SK-N-SH treated with all-trans-retinoic acid at 6 μM for 48 hours (cell line): ENCODE data around the gene ATXN10.

Experiments used
- ARNTL ChIP-seq: fragments of 450-650 bp; formaldehyde crosslinking; IDR thresholded peaks from 2 replicates; pipeline ENCODE4 v1.5.0; 2020; ENCODE audit warnings: low read depth, mild to moderate bottlenecking, moderate library complexity, borderline replicate concordance
- BACH2 ChIP-seq: fragments of 250-450 bp; sonication (Bioruptor Pico); IDR thresholded peaks from 2 replicates; pipeline ENCODE4 v1.9.0; 2021; ENCODE audit warnings: mild to moderate bottlenecking, borderline replicate concordance
- ESRRG ChIP-seq: fragments of 250-450 bp; sonication (Bioruptor Pico); IDR thresholded peaks from 2 replicates; pipeline ENCODE4 v1.6.1; 2021; ENCODE audit warnings: mild to moderate bottlenecking
- GLIS3 ChIP-seq: fragments of 250-450 bp; sonication (Bioruptor Pico); IDR thresholded peaks from 2 replicates; pipeline ENCODE4 v1.5.0; 2020; ENCODE audit warnings: mild to moderate bottlenecking, moderate library complexity
- PATZ1 ChIP-seq: fragments of 250-450 bp; sonication (Bioruptor Pico); IDR thresholded peaks from 2 replicates; pipeline ENCODE4 v1.8.0; 2020; ENCODE audit warnings: mild to moderate bottlenecking, moderate library complexity, borderline replicate concordance
- RARB ChIP-seq: fragments of 250-450 bp; sonication (Bioruptor Pico); IDR thresholded peaks from 2 replicates; pipeline ENCODE4 v1.8.0; 2021; ENCODE audit warnings: mild to moderate bottlenecking, moderate library complexity
- SNAI2 ChIP-seq: fragments of 250-450 bp; sonication (Bioruptor Pico); IDR thresholded peaks from 2 replicates; pipeline ENCODE4 v1.5.0; 2020; ENCODE audit warnings: mild to moderate bottlenecking, moderate library complexity
- TSHZ2 ChIP-seq: fragments of 250-450 bp; sonication (Bioruptor Pico); IDR thresholded peaks from 2 replicates; pipeline ENCODE4 v1.5.0; 2020; ENCODE audit warnings: mild to moderate bottlenecking, moderate library complexity
- ZFP3 ChIP-seq: fragments of 250-450 bp; sonication (Bioruptor Pico); IDR thresholded peaks from 2 replicates; pipeline ENCODE4 v1.5.0; 2020; ENCODE audit warnings: mild to moderate bottlenecking, moderate library complexity
- ZFP30 ChIP-seq: fragments of 450-650 bp; formaldehyde crosslinking; IDR thresholded peaks from 2 replicates; pipeline ENCODE4 v1.5.0; 2022; ENCODE audit warnings: mild to moderate bottlenecking, moderate library complexity
- ZNF565 ChIP-seq: fragments of 450-650 bp; formaldehyde crosslinking; conservative IDR thresholded peaks from 2 replicates; pipeline ENCODE4 v1.5.0; 2020; ENCODE audit warnings: low read depth, mild to moderate bottlenecking, moderate library complexity
- ZNF8 ChIP-seq: fragments of 450-650 bp; formaldehyde crosslinking; IDR thresholded peaks from 2 replicates; pipeline ENCODE4 v1.5.0; 2020; ENCODE audit warnings: mild to moderate bottlenecking, moderate library complexity
- TF ChIP-seq, protein P1 (sequence below): fragments of 250-450 bp; sonication (Bioruptor Pico); IDR thresholded peaks from 2 replicates; pipeline ENCODE4 v1.8.0; 2021; ENCODE audit warnings: low read depth, mild to moderate bottlenecking, moderate library complexity, borderline replicate concordance

DNA sequence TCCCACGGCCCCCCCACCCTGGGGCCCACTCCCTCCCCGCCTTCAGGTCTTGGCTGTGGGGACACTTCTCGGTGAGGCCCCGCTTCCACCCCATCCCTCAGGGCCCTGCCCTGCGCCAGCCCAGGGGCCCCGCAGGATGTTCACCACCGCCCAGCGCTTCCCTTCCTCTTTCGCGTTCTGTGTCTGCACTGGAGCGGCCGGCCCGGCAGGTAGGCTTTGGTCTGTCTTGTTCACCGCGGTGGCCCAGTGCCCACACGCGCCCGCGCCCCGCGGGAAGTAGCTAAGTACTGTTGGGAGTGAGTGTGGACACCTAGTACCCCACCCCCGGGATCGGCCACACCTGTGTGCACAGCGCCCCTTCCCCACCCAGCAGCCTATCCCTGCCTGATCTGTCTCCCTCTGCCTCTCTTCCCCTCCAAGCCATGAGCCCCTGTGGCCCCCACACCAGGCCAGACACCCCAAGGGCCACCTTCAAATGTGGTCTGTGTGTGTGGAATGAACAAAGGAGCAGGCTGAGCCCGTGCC is 219.9 kb downstream of the ATXN10 start:
- TF ChIP-seq, protein P1, sequence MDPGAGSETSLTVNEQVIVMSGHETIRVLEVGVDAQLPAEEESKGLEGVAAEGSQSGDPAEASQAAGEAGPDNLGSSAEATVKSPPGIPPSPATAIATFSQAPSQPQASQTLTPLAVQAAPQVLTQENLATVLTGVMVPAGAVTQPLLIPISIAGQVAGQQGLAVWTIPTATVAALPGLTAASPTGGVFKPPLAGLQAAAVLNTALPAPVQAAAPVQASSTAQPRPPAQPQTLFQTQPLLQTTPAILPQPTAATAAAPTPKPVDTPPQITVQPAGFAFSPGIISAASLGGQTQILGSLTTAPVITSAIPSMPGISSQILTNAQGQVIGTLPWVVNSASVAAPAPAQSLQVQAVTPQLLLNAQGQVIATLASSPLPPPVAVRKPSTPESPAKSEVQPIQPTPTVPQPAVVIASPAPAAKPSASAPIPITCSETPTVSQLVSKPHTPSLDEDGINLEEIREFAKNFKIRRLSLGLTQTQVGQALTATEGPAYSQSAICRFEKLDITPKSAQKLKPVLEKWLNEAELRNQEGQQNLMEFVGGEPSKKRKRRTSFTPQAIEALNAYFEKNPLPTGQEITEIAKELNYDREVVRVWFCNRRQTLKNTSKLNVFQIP (CRISPR knock-in tag) = no peak
- TF ChIP-seq PATZ1 (CRISPR knock-in tag) (no peak), SNAI2 (CRISPR knock-in tag) (no peak), ZFP30 (no peak), ARNTL (no peak), ESRRG (no peak), BACH2 (CRISPR knock-in tag) (no peak), ZNF8 (CRISPR knock-in tag) (no peak), GLIS3 (no peak), ZNF565 (CRISPR knock-in tag) (no peak), TSHZ2 (CRISPR knock-in tag) (no peak), ZFP3 (CRISPR knock-in tag) (no peak), RARB (CRISPR knock-in tag) (no peak)
